ENCODE measurements around the gene EBF3. TPM values are rescaled to one million over a fixed set of nuclear protein-coding genes. Genes with fewer than 3 reads are reported as not detected.
A peak's percentile ranks its signal among the peaks of the same experiment; 100 is the strongest.

The EBF3 gene
- total and polyA plus RNA-seq, 2 experiments from 2014 or later = 0.27 to 0.49 TPM

GRCh38 chr10:129949891-129950291 lies 14.2 kb downstream of the EBF3 start:
- peaks cover 42% of the 10 kb centered on the region for H3K27me3 Mint-ChIP-seq (ENCODE audit: insufficient read depth, low read depth, poor library complexity)
- Histone ChIP-seq H3K27ac (ENCODE audit: low read depth) (no peak overlapping the region), H3K4me3 (peak overlapping the region; percentile 50), H3K4me2 (peak overlapping the region; percentile 82), H4K20me1 (replicated peaks; ENCODE audit: insufficient read depth) (no peaks in the 10 kb centered on the region), H3K79me2 (replicated peaks; ENCODE audit: insufficient read depth) (no peaks in the 10 kb centered on the region), H3K27me3 (ENCODE audit: insufficient read depth) (peaks cover 31% of the 10 kb centered on the region), H2AFZ (peak overlapping the region; percentile 92), H3K36me3 (ENCODE audit: insufficient read depth) (no peaks in the 10 kb centered on the region), H3F3A (replicated peaks; ENCODE audit: low read depth) (0 out of 2 replicates have a peak, but pooled peaks cover 6% of the 10 kb centered on the region), H3K9me2 (ENCODE audit: insufficient read depth) (no peaks in the 10 kb centered on the region), H3K4me1 (ENCODE audit: insufficient read depth) (peaks cover 23% of the 10 kb centered on the region)
- DNase-seq (ENCODE audit: low spot score) = peak; percentile 77
- peaks cover 34% of the 10 kb centered on the region for H3K4me1 Mint-ChIP-seq
- H3K36me3 Mint-ChIP-seq (ENCODE audit: low read depth) = no peaks in the 10 kb centered on the region
- TF ChIP-seq ZNF114 (CRISPR knock-in tag; IDR thresholded peaks at IDR 0.05) = no peak
- TF ChIP-seq CTCF (conservative IDR thresholded peaks at IDR 0.05; ENCODE audit: low read depth in 2 of 2) = no peak
- TF ChIP-seq NANOG (IDR thresholded peaks at IDR 0.05; ENCODE audit: borderline replicate concordance) = no peak
- no peak for TF ChIP-seq EZH2phosphoT487 (IDR thresholded peaks at IDR 0.05; ENCODE audit: unreplicated experiment)
- no peak for TF ChIP-seq POLR2AphosphoS5 (IDR thresholded peaks at IDR 0.05; ENCODE audit: low read depth)
- no peak for TF ChIP-seq CREB1 (CRISPR knock-in tag; IDR thresholded peaks at IDR 0.05; ENCODE audit: low read depth)
- no peak for TF ChIP-seq ZNF331 (CRISPR knock-in tag; IDR thresholded peaks at IDR 0.05; ENCODE audit: low read depth)
- H3K27ac Mint-ChIP-seq = no peak overlapping the region
- peak overlapping the region; percentile 65 for H3K4me3 Mint-ChIP-seq
- ATAC-seq = peak; percentile 86
- H3K9me3 Mint-ChIP-seq = no peaks in the 10 kb centered on the region

GRCh38 chr10:129949411-129949810 lies 14.7 kb downstream of the EBF3 start:
- H3F3A ChIP-seq (replicated peaks; ENCODE audit: low read depth) = 0 out of 2 replicates have a peak, but pooled peaks cover 6% of the 10 kb centered on the region
- H3K79me2 ChIP-seq (replicated peaks; ENCODE audit: insufficient read depth) = no peaks in the 10 kb centered on the region
- peak overlapping the region; percentile 29; the same call in 1 of the 2 replicates for H3K4me2 ChIP-seq
- peak overlapping the region; percentile 92 for H2AFZ ChIP-seq
- no peaks in the 10 kb centered on the region for H3K9me2 ChIP-seq (ENCODE audit: insufficient read depth)
- H3K27ac ChIP-seq (ENCODE audit: low read depth) = no peak overlapping the region
- H3K4me3 ChIP-seq = no peak overlapping the region
- H3K4me1 Mint-ChIP-seq = peaks cover 34% of the 10 kb centered on the region
- H3K4me3 Mint-ChIP-seq = no peak overlapping the region
- H3K27me3 ChIP-seq (ENCODE audit: insufficient read depth) = peaks cover 26% of the 10 kb centered on the region
- DNase-seq (ENCODE audit: low spot score) = no peak
- ATAC-seq = peak; percentile 12; the same call in 1 of the 3 replicates
- H4K20me1 ChIP-seq (replicated peaks; ENCODE audit: insufficient read depth) = no peaks in the 10 kb centered on the region
- H3K9me3 Mint-ChIP-seq = no peaks in the 10 kb centered on the region
- H3K4me1 ChIP-seq (ENCODE audit: insufficient read depth) = peaks cover 23% of the 10 kb centered on the region
- H3K27ac Mint-ChIP-seq = no peak overlapping the region
- H3K27me3 Mint-ChIP-seq (ENCODE audit: insufficient read depth, low read depth, poor library complexity) = peaks cover 38% of the 10 kb centered on the region
- no peaks in the 10 kb centered on the region for H3K36me3 ChIP-seq (ENCODE audit: insufficient read depth)
- TF ChIP-seq ZNF114 (CRISPR knock-in tag; IDR thresholded peaks at IDR 0.05) (no peak), JUNB (IDR thresholded peaks at IDR 0.05; ENCODE audit: unreplicated experiment) (no peak), ZNF331 (CRISPR knock-in tag; IDR thresholded peaks at IDR 0.05; ENCODE audit: low read depth) (no peak), POLR2AphosphoS5 (IDR thresholded peaks at IDR 0.05; ENCODE audit: low read depth) (no peak), NANOG (IDR thresholded peaks at IDR 0.05; ENCODE audit: borderline replicate concordance) (no peak), STAT1 (IDR thresholded peaks at IDR 0.05; ENCODE audit: unreplicated experiment) (no peak), CREB1 (CRISPR knock-in tag; IDR thresholded peaks at IDR 0.05; ENCODE audit: low read depth) (no peak), REST (IDR thresholded peaks at IDR 0.05; ENCODE audit: unreplicated experiment) (no peak)
- no peaks in the 10 kb centered on the region for H3K36me3 Mint-ChIP-seq (ENCODE audit: low read depth)
